GM20000 (cell line): ENCODE measurements around the gene GPATCH8.

Experiments used
- DNase-seq: peaks from one replicate; pipeline ENCODE4 v3.0.0; 2012; ENCODE audit warnings: low spot score
- CTCF ChIP-seq: IDR thresholded peaks from 2 replicates; pipeline ENCODE4 v1.5.1; 2012; ENCODE audit warnings: mild to moderate bottlenecking, control low read depth; ENCODE audit errors: extremely low read depth, missing control alignments

Gene GPATCH8

GRCh38 chr17:44439168-44439567 lies 64.0 kb downstream of the GPATCH8 start:
- TF ChIP-seq CTCF = no peak
- no peak for DNase-seq

- DNase-seq = peak; percentile 21
- no peak for TF ChIP-seq CTCF
These were observed 64.6 kb downstream of the GPATCH8 start for GRCh38 chr17:44438636-44439035.

- no peak for DNase-seq
- TF ChIP-seq CTCF = no peak
These were observed 66.9 kb downstream of the GPATCH8 start for GRCh38 chr17:44436336-44436735.

- TF ChIP-seq CTCF = no peak
- no peak for DNase-seq
These were observed 70.7 kb downstream of the GPATCH8 start for GRCh38 chr17:44432254-44433157.

GRCh38 chr17:44424828-44425461 lies 78.3 kb downstream of the GPATCH8 start:
- no peak for TF ChIP-seq CTCF
- DNase-seq = peak; percentile 11

GRCh38 chr17:44417553-44417952 lies 85.7 kb downstream of the GPATCH8 start:
- TF ChIP-seq CTCF = no peak
- peak; percentile 43 for DNase-seq

GRCh38 chr17:44416558-44417289 lies 86.5 kb downstream of the GPATCH8 start:
- DNase-seq = no peak
- no peak for TF ChIP-seq CTCF
